Parathyroid adenoma (tissue), 2 donors: ENCODE measurements around the gene AQP3.

Experiments
- H2AFZ ChIP-seq: fragments of 300-600 bp; sonication (generic); one replicate; pipeline ENCODE4 v1.7.0; 2017; ENCODE audit warnings: antibody characterized with exemption, mild to moderate bottlenecking
- H3K27ac ChIP-seq: fragments of 300-600 bp; sonication (generic); one replicate; pipeline ENCODE4 v1.7.0; 2017
- H3K27me3 ChIP-seq: fragments of 300-600 bp; sonication (generic); one replicate; pipeline ENCODE4 v1.7.0; 2017; ENCODE audit warnings: low read length; ENCODE audit not compliant: control insufficient read depth, insufficient read depth
- H3K36me3 ChIP-seq: fragments of 300-600 bp; sonication (generic); one replicate; pipeline ENCODE4 v1.7.0; 2017; ENCODE audit warnings: low read length; ENCODE audit not compliant: control insufficient read depth, insufficient read depth
- H3K4me1 ChIP-seq: fragments of 300-600 bp; sonication (generic); one replicate; pipeline ENCODE4 v1.7.0; 2017; ENCODE audit warnings: control low read depth
- H3K4me2 ChIP-seq: fragments of 300-600 bp; sonication (generic); one replicate; pipeline ENCODE4 v1.7.0; 2017; ENCODE audit warnings: low read length
- H3K4me3 ChIP-seq: fragments of 300-600 bp; sonication (generic); one replicate; pipeline ENCODE4 v1.7.0; 2017; ENCODE audit warnings: low read depth, low read length
- H3K79me2 ChIP-seq: fragments of 300-600 bp; sonication (generic); one replicate; pipeline ENCODE4 v1.7.0; 2017; ENCODE audit warnings: control low read depth
- H3K9ac ChIP-seq: fragments of 300-600 bp; sonication (generic); one replicate; pipeline ENCODE4 v1.7.0; 2017; ENCODE audit warnings: mild to moderate bottlenecking
- H3K9me3 ChIP-seq: fragments of 300-600 bp; sonication (generic); one replicate; pipeline ENCODE4 v1.7.0; 2017; ENCODE audit warnings: low read length; ENCODE audit not compliant: control insufficient read depth
- TF ChIP-seq, protein P1 (sequence below): fragments of 300-600 bp; sonication (generic); IDR thresholded peaks from one replicate; pipeline ENCODE4 v1.7.0; 2017; ENCODE audit warnings: antibody characterized with exemption, mild to moderate bottlenecking
- donor health status: primary hyperparathyroidism.

The AQP3 gene

DNA sequence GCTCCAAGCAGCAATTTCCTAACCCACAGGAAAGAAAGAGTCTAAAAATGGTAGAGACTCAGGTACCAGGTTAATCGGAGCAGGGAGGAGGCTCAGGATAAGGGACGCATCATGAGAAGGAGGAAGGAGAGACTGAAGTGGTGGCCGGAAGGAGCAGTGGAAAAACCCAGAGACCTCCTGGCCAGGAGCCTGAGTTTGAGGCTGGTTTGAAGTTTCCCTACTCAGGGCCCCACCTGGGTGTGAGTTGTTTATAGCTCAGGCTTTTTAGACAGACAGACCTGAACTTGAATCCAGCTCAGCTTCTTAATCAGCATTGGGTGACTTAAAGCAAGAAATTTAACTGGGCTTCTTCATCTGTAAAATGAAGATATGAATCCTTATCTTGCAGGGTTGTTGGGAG, 33.1 kb downstream of the AQP3 start:
- TF ChIP-seq, protein P1, sequence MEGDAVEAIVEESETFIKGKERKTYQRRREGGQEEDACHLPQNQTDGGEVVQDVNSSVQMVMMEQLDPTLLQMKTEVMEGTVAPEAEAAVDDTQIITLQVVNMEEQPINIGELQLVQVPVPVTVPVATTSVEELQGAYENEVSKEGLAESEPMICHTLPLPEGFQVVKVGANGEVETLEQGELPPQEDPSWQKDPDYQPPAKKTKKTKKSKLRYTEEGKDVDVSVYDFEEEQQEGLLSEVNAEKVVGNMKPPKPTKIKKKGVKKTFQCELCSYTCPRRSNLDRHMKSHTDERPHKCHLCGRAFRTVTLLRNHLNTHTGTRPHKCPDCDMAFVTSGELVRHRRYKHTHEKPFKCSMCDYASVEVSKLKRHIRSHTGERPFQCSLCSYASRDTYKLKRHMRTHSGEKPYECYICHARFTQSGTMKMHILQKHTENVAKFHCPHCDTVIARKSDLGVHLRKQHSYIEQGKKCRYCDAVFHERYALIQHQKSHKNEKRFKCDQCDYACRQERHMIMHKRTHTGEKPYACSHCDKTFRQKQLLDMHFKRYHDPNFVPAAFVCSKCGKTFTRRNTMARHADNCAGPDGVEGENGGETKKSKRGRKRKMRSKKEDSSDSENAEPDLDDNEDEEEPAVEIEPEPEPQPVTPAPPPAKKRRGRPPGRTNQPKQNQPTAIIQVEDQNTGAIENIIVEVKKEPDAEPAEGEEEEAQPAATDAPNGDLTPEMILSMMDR: no peak
- Histone ChIP-seq H3K9me3 (no peaks in the 10 kb centered on the region), H3K27me3 (no peaks in the 10 kb centered on the region), H3K4me3 (no peak overlapping the region), H3K4me1 (no peaks in the 10 kb centered on the region), H3K36me3 (no peaks in the 10 kb centered on the region), H3K27ac (no peak overlapping the region), H3K79me2 (no peaks in the 10 kb centered on the region), H3K4me2 (no peak overlapping the region), H3K9ac (no peak overlapping the region), H2AFZ (no peak overlapping the region)

DNA sequence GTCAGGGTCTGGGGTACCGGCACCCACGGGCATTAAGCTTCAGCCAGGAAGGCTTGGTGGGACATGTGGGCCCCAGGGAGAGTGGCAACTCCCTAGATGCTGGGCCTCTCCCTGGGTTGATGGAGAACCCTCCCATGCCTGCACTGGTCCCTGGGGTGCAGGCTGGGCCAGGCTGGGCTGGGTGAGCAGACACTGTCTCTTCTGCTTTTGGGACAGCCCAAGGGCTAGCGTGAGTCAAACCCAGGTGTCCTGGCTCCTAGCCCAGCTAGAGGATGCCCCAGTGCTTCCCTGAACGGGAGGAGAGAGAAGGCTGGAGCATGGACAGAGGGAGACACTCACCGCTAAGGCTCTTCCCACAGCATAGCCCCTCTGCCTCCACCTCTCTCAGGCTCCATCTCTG, 39.3 kb downstream of the AQP3 start:
- TF ChIP-seq, protein P1: no peak
- H3K36me3 ChIP-seq: no peaks in the 10 kb centered on the region
- H2AFZ ChIP-seq: no peak overlapping the region
- H3K79me2 ChIP-seq: no peaks in the 10 kb centered on the region
- H3K9me3 ChIP-seq: no peaks in the 10 kb centered on the region
- H3K4me2 ChIP-seq: no peak overlapping the region
- no peaks in the 10 kb centered on the region for H3K27me3 ChIP-seq
- H3K9ac ChIP-seq: no peak overlapping the region
- H3K4me3 ChIP-seq: no peak overlapping the region
- H3K27ac ChIP-seq: no peak overlapping the region
- peaks cover 1% of the 10 kb centered on the region for H3K4me1 ChIP-seq

- Histone ChIP-seq H3K4me1 (peaks cover 3% of the 10 kb centered on the region), H3K79me2 (no peaks in the 10 kb centered on the region), H3K27ac (no peak overlapping the region), H3K4me2 (no peak overlapping the region), H3K36me3 (no peaks in the 10 kb centered on the region), H3K27me3 (no peaks in the 10 kb centered on the region), H3K4me3 (no peak overlapping the region), H3K9ac (no peak overlapping the region), H2AFZ (no peak overlapping the region), H3K9me3 (no peaks in the 10 kb centered on the region)
- TF ChIP-seq, protein P1: no peak
Observed at GRCh38 chr9:33407061-33407460, 40.3 kb downstream of the AQP3 start.

DNA sequence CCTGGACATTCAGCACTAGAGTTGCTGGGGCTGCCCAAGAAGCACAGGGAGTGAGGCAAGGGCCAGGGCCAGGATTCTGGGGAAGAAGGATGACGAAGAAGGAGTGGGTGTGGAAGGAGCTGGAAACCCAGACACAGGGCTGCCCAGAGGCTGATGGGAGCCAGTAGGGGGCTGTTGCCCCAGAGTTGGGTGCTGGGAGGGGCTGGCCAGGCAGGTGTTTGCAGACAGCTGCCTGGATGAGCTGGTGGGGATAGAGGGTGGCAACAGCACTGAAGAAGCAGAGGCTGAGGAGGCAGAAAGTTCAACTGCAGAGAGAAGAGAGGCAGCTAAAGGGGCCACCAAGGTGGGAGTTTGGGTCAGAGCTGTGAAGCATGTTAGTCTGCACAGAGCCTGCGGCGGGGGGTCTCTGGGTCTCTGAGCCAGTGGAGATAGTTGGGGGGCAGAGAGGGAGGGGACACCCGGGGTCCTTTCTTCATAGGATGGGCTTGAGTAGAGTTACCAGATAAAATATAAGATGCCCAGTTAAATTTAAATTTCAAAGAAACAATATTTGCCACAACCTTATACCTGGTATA, 42.5 kb downstream of the AQP3 start:
- H3K4me2 ChIP-seq: no peak overlapping the region
- no peak overlapping the region for H3K9ac ChIP-seq
- H3K27ac ChIP-seq: no peak overlapping the region
- peaks cover 3% of the 10 kb centered on the region for H3K4me1 ChIP-seq
- no peak overlapping the region for H2AFZ ChIP-seq
- no peaks in the 10 kb centered on the region for H3K36me3 ChIP-seq
- H3K27me3 ChIP-seq: no peaks in the 10 kb centered on the region
- H3K9me3 ChIP-seq: no peaks in the 10 kb centered on the region
- H3K79me2 ChIP-seq: no peaks in the 10 kb centered on the region
- H3K4me3 ChIP-seq: no peak overlapping the region
- TF ChIP-seq, protein P1: no peak
